Neural cell (in vitro differentiated cells): Measurements from ENCODE around the gene RWDD3. TPM values are rescaled to one million over a fixed set of nuclear protein-coding genes. Genes with fewer than 3 reads are reported as not detected.

Source experiments
- H2AFZ ChIP-seq: fragments of 200-600, 300-800 bp; sonication (generic), shearing (Covaris generic); 2 replicates; pipeline ENCODE4 v1.6.0; 2014; ENCODE audit warnings: low read depth, mild to moderate bottlenecking, antibody characterized with exemption, low read length, moderate library complexity
- H3F3A ChIP-seq: fragments of 200-600 bp; shearing (Covaris generic); 2 replicates; pipeline ENCODE4 v1.6.1; 2016; ENCODE audit warnings: mild to moderate bottlenecking, moderate library complexity, mixed read lengths, antibody characterized with exemption, low read length; ENCODE audit not compliant: insufficient read depth, poor library complexity, severe bottlenecking
- H3K27ac ChIP-seq: fragments of 200-600, 300-800 bp; sonication (generic), shearing (Covaris generic); 2 replicates; pipeline ENCODE4 v1.5.1; 2014; ENCODE audit warnings: mild to moderate bottlenecking, low read length, moderate library complexity
- H3K27me3 ChIP-seq: fragments of 300-800, 200-600 bp; sonication (generic), shearing (Covaris generic); 2 replicates; pipeline ENCODE4 v1.6.0; 2014; ENCODE audit warnings: mild to moderate bottlenecking, low read depth, low read length, moderate library complexity; ENCODE audit not compliant: insufficient read depth
- H3K36me3 ChIP-seq: fragments of 300-800, 200-600 bp; sonication (generic), shearing (Covaris generic); 2 replicates; pipeline ENCODE4 v1.5.1; 2014; ENCODE audit warnings: mild to moderate bottlenecking, antibody characterized with exemption, low read length, moderate library complexity; ENCODE audit not compliant: insufficient read depth
- H3K4me2 ChIP-seq: fragments of 300-800, 200-600 bp; sonication (generic), shearing (Covaris generic); 2 replicates; pipeline ENCODE4 v1.6.0; 2014; ENCODE audit warnings: mild to moderate bottlenecking, low read length
- H3K4me3 ChIP-seq: fragments of 300-800, 200-600 bp; sonication (generic), shearing (Covaris generic); 2 replicates; pipeline ENCODE4 v1.5.1; 2014; ENCODE audit warnings: mild to moderate bottlenecking, low read length, moderate library complexity
- H3K79me2 ChIP-seq: fragments of 200-600 bp; shearing (Covaris generic); replicated peaks from 2 replicates; pipeline ENCODE4 v1.6.0; 2014; ENCODE audit warnings: mild to moderate bottlenecking, low read length, moderate library complexity; ENCODE audit not compliant: insufficient read depth
- H3K9ac ChIP-seq: fragments of 300-800, 200-600 bp; sonication (generic), shearing (Covaris generic); 2 replicates; pipeline ENCODE4 v1.6.1; 2016; ENCODE audit warnings: mild to moderate bottlenecking, low read length, mixed read lengths
- H3K9me2 ChIP-seq: fragments of 200-600 bp; shearing (Covaris generic); 2 replicates; pipeline ENCODE4 v1.6.1; 2016; ENCODE audit warnings: mild to moderate bottlenecking, low read length, mixed read lengths; ENCODE audit not compliant: insufficient read depth
- H3K9me3 ChIP-seq: fragments of 200-600, 300-800 bp; sonication (generic), shearing (Covaris generic); 2 replicates; pipeline ENCODE4 v1.6.1; 2016; ENCODE audit warnings: mild to moderate bottlenecking, mixed run types, low read length, moderate library complexity, mixed read lengths
- H4K20me1 ChIP-seq: fragments of 200-600 bp; shearing (Covaris generic); 2 replicates; pipeline ENCODE4 v1.6.1; 2016; ENCODE audit warnings: mild to moderate bottlenecking, mixed run types; ENCODE audit not compliant: insufficient read depth
- EP300 ChIP-seq: fragments of 450-650 bp; conservative IDR thresholded peaks from 2 replicates; pipeline ENCODE4 v1.6.1; 2014; ENCODE audit warnings: antibody characterized with exemption, mild to moderate bottlenecking, moderate library complexity; ENCODE audit not compliant: poor library complexity, severe bottlenecking
- EZH2 ChIP-seq: fragments of 200-600, 300-800 bp; shearing (Covaris generic), sonication (generic); IDR thresholded peaks from 2 replicates; pipeline ENCODE4 v1.6.1; 2014; ENCODE audit warnings: antibody characterized with exemption, low read length, borderline replicate concordance, mild to moderate bottlenecking; ENCODE audit not compliant: insufficient read depth, poor library complexity, severe bottlenecking
- MXI1 ChIP-seq: fragments of 450-650 bp; conservative IDR thresholded peaks from 2 replicates; pipeline ENCODE4 v1.6.1; 2014; ENCODE audit warnings: antibody characterized with exemption, mild to moderate bottlenecking; ENCODE audit not compliant: poor library complexity, severe bottlenecking
- POLR2AphosphoS5 ChIP-seq: IDR thresholded peaks from 2 replicates; pipeline ENCODE4 v1.6.1; 2012
- RAD21 ChIP-seq: fragments of 450-650 bp; conservative IDR thresholded peaks from 2 replicates; pipeline ENCODE4 v1.6.1; 2014; ENCODE audit warnings: antibody characterized with exemption, mild to moderate bottlenecking, moderate library complexity
- REST ChIP-seq: IDR thresholded peaks from 2 replicates; pipeline ENCODE4 v1.6.1; 2012; ENCODE audit warnings: borderline replicate concordance
- SMC3 ChIP-seq: fragments of 450-650 bp; conservative IDR thresholded peaks from 2 replicates; pipeline ENCODE4 v1.6.1; 2014; ENCODE audit warnings: antibody characterized with exemption, mild to moderate bottlenecking, moderate library complexity; ENCODE audit not compliant: poor library complexity
- TAF1 ChIP-seq: IDR thresholded peaks from 2 replicates; pipeline ENCODE4 v1.6.1; 2012; ENCODE audit warnings: low read depth
- polyA plus RNA-seq: library from polyadenylated mRNA; depleted of rRNA; stranded (reverse); fragments of >200 nt; gene quantifications from 2 replicates; pipeline ENCODE4 v1.2.3, GENCODE V29; 2014
- TF ChIP-seq, protein P1 (sequence below): fragments of 450-650 bp; IDR thresholded peaks from 2 replicates; pipeline ENCODE4 v1.5.1; 2014; ENCODE audit warnings: antibody characterized with exemption, mild to moderate bottlenecking, moderate library complexity; ENCODE audit not compliant: poor library complexity, severe bottlenecking

Gene RWDD3
- polyA plus RNA-seq, 1 donor from 2014 or later, result 41.1 TPM

DNA sequence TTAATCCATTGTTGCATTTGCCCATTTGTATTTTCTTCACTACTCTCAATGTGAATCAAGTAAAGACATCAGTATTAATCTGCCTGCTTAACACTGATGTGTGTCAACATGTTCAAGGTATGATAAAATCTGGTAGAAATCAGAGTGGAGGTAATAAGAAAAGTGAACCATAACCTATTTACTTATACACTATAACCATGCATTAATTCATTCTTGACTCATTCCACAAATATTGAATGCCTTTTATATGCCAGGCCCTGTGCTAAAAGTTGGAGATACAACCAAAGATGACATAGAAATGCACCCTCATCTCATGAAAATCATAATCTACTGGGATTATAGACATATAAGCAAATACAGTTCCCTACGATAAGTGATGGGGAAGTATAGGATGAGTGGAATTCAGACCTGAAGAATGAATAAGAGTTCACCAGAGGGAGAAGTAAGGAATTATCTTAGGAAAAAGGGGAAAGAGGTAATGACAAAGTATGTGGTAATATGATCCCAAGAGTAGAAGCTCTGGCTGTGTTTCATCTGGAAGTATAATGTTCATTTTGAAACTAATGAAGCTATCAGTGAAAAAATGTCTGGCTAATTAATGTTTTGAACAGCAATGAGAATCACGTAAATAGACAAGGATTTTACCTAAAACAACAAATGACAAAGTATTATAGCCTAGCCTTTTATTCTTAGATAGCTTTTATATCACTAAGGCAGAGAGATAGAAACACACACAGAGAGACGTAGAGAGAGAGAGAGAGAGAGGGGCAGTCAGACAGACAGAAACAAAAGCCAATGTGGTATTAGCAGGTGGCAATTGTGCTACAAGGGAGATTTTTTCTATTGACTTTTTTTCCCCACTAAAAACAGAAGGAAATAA, 7.0 kb upstream of the RWDD3 start:
- no peak overlapping the region for H2AFZ ChIP-seq
- H4K20me1 ChIP-seq, result no peaks in the 10 kb centered on the region
- no peak overlapping the region for H3K4me2 ChIP-seq
- H3K9me3 ChIP-seq, result no peaks in the 10 kb centered on the region
- no peak overlapping the region for H3K4me3 ChIP-seq
- H3K27me3 ChIP-seq, result no peaks in the 10 kb centered on the region
- H3K27ac ChIP-seq, result no peak overlapping the region
- H3K9me2 ChIP-seq, result no peaks in the 10 kb centered on the region
- no peaks in the 10 kb centered on the region for H3K79me2 ChIP-seq
- no peak overlapping the region for H3K9ac ChIP-seq
- no peaks in the 10 kb centered on the region for H3K36me3 ChIP-seq
- H3F3A ChIP-seq, result no peaks in the 10 kb centered on the region
- TF ChIP-seq SMC3 (no peak), EP300 (no peak), EZH2 (no peak), MXI1 (no peak), POLR2AphosphoS5 (no peak), REST (no peak), TAF1 (no peak)
- TF ChIP-seq, protein P1, sequence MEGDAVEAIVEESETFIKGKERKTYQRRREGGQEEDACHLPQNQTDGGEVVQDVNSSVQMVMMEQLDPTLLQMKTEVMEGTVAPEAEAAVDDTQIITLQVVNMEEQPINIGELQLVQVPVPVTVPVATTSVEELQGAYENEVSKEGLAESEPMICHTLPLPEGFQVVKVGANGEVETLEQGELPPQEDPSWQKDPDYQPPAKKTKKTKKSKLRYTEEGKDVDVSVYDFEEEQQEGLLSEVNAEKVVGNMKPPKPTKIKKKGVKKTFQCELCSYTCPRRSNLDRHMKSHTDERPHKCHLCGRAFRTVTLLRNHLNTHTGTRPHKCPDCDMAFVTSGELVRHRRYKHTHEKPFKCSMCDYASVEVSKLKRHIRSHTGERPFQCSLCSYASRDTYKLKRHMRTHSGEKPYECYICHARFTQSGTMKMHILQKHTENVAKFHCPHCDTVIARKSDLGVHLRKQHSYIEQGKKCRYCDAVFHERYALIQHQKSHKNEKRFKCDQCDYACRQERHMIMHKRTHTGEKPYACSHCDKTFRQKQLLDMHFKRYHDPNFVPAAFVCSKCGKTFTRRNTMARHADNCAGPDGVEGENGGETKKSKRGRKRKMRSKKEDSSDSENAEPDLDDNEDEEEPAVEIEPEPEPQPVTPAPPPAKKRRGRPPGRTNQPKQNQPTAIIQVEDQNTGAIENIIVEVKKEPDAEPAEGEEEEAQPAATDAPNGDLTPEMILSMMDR, result no peak

- no peaks in the 10 kb centered on the region for H4K20me1 ChIP-seq
- no peaks in the 10 kb centered on the region for H3K9me3 ChIP-seq
- no peak overlapping the region for H3K4me3 ChIP-seq
- no peak overlapping the region for H2AFZ ChIP-seq
- no peaks in the 10 kb centered on the region for H3K36me3 ChIP-seq
- no peaks in the 10 kb centered on the region for H3F3A ChIP-seq
- H3K79me2 ChIP-seq, result no peaks in the 10 kb centered on the region
- no peaks in the 10 kb centered on the region for H3K27me3 ChIP-seq
- H3K9me2 ChIP-seq, result no peaks in the 10 kb centered on the region
- no peak for TF ChIP-seq REST
- no peak for TF ChIP-seq POLR2AphosphoS5
- no peak for TF ChIP-seq RAD21
- TF ChIP-seq EZH2, result no peak
- no peak for TF ChIP-seq MXI1
- TF ChIP-seq SMC3, result no peak
- no peak overlapping the region for H3K9ac ChIP-seq
- H3K27ac ChIP-seq, result no peak overlapping the region
- no peak overlapping the region for H3K4me2 ChIP-seq
These were observed 5.0 kb upstream of the RWDD3 start for GRCh38 chr1:95229037-95229436.
